Stimulated activated CD4-positive, alpha-beta T cell treated with anti-CD3 and anti-CD28 coated beads, Interleukin-4, amount 100 ng/mL, for 1 hour (primary cell): Measurements from ENCODE around the gene RHOF.
"Not testable (repeated sequence)": the region's sequence is repeated elsewhere in the genome, so short reads cannot be mapped to it uniquely, and the experiment has no call there.

ENCODE experiments used
- DNase-seq: peaks from one replicate; pipeline ENCODE4 v3.0.0-alpha.2; 2020

RHOF gene

DNA sequence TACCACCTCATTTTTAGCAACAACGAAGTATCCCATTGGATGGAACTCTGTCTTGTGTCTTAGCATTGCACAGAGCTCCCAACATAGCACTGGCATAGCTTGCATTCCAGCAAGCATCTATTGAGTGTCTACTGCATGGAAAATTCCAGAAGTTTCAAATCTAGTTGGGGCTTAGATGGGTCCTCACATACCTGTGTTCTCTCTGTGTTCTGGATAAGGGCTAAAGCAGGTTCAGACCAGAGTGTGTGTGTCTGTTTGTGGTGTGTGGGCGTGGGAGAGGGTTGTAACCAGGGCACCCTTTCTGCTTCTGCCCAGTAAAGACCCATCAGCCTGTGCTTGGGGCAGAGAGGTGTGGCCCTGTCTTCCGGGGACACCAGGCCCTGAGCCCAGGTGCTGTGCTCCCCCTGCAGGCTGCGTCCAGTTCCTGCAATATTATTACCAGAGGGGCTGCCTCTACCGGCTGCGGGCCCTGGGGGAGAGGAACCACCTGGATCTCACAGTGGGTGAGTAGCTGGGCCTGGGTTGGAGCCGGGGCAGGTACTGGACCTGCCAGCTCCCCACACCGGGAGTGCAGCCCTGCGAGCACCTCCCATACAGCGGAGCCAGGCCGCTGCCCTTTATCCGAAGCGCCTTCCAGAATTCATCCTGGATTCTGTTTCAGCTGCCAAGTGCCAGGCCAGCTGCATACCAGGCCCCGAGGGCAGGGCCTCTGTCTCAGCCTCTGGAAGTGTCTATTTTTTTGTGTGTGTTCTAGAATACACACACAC is 20.3 kb downstream of the RHOF start:
- DNase-seq: peak; percentile 79

DNA sequence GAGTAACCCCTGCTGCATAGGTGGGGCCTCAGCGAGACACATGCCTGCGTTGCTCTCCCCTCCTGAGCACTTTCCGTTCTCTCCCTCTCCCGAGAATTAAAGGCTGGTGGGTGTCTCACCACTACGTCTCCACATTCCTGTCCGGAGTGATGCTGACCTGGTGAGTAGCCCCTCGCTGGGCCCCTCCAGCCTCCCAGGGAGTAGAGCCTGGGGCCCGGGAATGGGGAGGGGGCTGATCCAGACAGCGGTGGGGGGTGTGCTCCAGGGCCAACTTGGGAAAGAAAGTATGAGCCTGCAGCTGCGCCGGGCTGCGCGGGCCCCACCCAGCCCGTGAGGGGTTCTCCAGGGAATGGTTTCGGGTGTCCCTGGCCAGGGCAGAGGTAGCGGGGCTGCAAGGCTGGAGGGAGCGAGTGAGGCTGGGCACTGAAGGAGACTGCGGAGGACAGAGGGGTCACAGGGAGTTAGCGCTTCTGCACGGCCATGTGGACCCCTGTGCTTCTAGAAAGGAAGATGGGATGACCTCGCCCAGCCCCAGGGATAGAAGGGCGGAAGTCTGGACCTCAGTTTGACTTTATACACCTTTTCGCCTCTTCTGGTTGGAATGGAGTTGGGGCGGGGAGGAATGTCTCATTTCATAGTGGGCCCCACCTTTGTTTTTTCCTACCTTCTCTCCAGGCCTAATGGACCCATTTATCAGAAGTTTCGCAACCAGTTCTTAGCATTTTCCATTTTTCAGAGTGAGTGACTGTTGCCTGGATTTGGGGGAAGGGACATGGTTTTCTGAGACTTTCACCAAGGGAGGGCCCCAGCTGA is 22.5 kb downstream of the RHOF start:
- no peak for DNase-seq

DNA sequence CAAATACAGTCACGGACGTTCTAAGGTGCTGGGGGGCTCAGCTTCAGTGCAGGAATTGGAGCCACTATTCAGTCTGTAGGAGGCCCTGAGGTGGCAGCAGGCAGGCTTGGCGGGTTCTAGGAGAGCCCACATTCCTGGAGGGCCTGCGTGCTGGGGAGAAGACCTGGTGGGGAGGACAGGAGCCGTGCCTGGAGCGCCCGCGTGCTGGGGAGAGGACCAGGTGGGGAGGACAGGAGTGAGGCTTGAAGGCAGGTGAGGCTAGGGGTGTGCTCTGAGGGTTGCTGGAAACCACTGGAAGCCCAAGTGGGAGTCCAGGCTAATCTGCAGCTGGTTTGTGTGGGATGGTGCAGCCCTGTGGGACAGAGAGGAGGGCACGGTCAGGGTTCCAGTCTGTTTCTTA is 23.1 kb downstream of the RHOF start:
- no peak for DNase-seq

DNA sequence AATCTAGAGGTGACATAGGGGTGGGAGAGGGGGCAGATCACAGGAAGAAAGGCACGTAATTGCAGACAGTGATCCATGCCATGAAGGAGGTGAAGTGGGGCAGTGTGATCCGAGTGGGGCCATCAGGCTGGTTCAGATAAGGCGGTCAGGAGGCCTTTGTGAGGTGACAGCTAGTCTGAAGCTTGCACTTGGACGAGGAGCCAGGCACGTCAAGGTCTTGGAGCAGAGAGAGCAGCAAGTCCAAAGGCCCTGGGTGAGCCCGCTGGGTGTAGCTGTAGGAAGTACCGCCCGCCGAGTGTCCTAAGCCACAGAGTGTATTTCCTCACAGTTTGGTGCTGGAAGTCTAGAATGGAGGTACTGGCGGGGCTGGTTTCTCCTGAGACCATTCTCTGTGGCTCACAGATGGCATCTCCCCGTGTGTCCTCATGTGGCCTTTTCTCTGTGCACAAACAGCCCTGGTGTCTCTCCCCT is 23.6 kb downstream of the RHOF start:
- no peak for DNase-seq

DNA sequence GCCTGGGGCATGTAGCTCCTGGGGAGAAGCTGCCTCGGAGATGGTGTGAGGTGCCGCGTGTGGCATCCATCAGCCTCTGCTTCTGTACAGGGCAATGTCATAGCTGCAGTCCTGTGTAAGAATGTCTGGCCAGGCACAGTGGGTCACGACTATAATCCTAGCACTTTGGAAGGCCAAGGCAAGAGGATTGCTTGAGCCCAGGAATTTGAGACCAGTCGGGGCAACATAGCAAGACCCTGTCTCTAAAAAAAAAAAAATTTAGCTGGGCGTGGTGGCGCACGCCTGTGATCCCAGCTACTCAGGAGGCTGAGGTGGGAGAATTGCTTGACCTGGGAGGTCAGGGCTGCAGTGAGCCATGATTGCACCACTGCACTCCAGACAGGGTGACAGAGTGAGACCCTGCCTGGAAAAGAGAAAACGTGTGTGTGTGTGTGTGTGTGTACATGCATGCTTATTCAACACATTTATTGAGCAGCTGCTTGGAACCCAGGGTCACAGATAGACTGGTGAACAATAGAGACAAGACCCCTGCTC is 24.1 kb downstream of the RHOF start:
- DNase-seq: no peak

DNA sequence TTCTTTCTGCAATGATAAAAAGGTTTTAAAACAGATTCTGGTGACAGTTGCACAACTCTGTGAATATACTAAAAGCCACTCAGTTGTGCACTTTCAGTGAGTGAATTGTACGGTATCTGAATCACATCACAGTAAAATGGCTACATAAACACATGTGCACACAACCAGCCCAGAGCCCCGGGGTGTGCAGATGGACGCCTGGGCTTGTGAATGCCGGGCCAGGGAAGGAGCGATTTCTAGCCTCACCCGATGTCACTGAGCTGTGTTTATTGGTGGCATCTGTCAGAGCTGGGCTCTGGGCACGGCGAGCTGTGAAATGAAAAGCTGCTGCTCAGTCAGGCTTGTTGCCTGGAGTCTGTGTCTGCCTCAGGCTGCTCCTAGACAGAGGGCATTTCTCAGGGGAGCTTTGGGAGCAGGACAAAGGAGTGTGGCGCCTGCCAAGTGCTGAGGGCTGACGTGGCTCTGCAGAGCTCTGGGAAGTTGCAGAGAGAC is 25.9 kb downstream of the RHOF start:
- DNase-seq: no peak

- no peak for DNase-seq
Measured at GRCh38 chr12:121766290-121767039, 27.0 kb downstream of the RHOF start.

- no peak for DNase-seq
Measured at GRCh38 chr12:121765573-121765972, 27.9 kb downstream of the RHOF start.

GRCh38 chr12:121764808-121765207 is 28.7 kb downstream of the RHOF start:
- no peak for DNase-seq

GRCh38 chr12:121762269-121762668 is 31.2 kb downstream of the RHOF start:
- no peak for DNase-seq

- DNase-seq: not testable (repeated sequence)
Measured at GRCh38 chr12:121758536-121758935, 35.0 kb downstream of the RHOF start.

GRCh38 chr12:121755591-121755990 is 37.9 kb downstream of the RHOF start:
- no peak for DNase-seq

DNA sequence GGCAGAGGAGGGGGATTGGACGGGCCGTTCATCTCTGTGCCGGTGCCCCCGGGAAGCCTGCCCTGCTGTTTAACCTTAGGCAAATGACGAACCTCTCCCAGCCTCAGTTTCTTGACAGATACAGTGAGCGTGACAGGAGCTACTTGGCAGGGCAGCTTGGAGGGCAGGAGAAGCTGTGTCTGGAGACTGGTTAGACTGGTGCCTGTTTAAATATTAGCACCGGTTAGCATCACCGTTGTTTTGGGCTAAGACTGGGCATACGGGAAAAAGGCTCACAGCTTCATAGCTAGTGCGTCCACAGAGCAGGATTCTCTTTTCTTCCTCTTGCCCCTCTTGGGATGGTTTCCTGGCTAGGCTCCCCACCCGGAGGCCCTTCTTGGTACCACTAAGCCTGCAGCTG is 38.7 kb downstream of the RHOF start:
- no peak for DNase-seq

- DNase-seq: no peak
Measured at GRCh38 chr12:121753844-121754264, 39.6 kb downstream of the RHOF start.

DNA sequence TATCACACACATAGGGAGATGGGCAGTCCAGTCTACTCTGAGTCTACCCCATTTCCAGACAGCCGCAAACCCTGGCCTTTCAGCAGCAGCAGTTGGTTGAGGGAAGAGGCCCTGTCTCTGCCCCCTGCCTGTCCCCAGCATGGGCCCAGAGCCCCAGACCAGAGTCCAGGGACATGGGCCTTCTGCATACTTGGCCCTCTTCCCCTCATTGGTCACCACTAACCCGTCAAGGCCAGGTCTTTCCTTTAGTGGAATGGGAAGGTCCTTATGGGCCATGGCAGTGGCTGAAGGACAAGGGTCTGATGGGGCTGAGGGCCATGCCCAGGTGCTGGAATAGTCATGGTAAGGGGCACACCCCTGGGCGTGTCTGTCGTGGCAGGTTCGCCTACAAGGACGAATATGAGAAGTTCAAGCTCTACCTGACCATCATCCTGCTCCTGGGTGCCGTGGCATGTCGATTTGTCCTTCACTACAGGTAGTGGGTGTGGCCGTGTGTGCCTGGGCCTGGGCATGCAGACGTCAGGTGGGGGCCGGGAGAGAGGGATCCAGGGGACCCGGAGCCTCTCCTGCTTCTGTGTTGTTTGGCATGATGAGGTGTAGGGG is 41.6 kb downstream of the RHOF start:
- DNase-seq: no peak

- no peak for DNase-seq
Measured at GRCh38 chr12:121751034-121751433, 42.5 kb downstream of the RHOF start.

DNA sequence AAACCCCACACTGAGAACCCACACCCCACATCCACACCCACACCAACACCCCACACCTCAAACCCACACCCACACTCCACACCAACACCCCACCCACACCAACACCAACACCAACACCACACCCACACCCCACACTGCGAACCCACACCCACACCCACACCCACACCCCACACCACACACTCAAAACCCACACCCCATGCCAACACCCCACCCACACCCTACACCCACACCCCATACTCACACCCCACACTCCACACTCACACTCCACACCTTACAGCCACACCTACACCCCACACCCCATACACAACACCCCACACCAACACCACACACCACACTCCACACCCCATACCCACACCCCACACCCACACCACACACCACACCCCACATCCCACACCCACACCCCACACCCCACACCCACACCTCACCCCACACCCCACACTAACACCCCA is 43.0 kb downstream of the RHOF start:
- no peak for DNase-seq

- DNase-seq: no peak
Measured at GRCh38 chr12:121749267-121749666, 44.2 kb downstream of the RHOF start.

GRCh38 chr12:121748571-121749265 is 44.8 kb downstream of the RHOF start:
- DNase-seq: peak; percentile 12

- DNase-seq: no peak
Measured at GRCh38 chr12:121748218-121748570, 45.3 kb downstream of the RHOF start.

GRCh38 chr12:121745545-121745944 is 47.9 kb downstream of the RHOF start:
- DNase-seq: not testable (repeated sequence)

- DNase-seq: no peak
Measured at GRCh38 chr12:121741743-121742142, 51.7 kb downstream of the RHOF start.
